Activated CD4-positive, CD25-positive, alpha-beta regulatory T cell treated with anti-CD3 and anti-CD28 coated beads, Interleukin-2, amount 50 U/mL, for 24 hours (primary cell): ENCODE measurements around the gene RTP2.
A peak's percentile ranks its signal among the peaks of the same experiment; 100 is the strongest.
"Not testable (repeated sequence)": the region's sequence is repeated elsewhere in the genome, so short reads cannot be mapped to it uniquely, and the experiment has no call there.

ENCODE experiments used
- ATAC-seq, 2 donors: fragments of 150-1000 bp; cut with Tn5 transposase; one replicate each; pipeline ENCODE4 v1.10.0; 2021; ENCODE audit warnings: mild to moderate bottlenecking in 1 of 2, moderate library complexity in 1 of 2

RTP2 gene

GRCh38 chr3:187709155-187709554, 6.8 kb upstream of the RTP2 start:
- ATAC-seq: no peak

GRCh38 chr3:187708696-187709095, 6.3 kb upstream of the RTP2 start:
- no peak for ATAC-seq

GRCh38 chr3:187706971-187707370, 4.6 kb upstream of the RTP2 start:
- no peak for ATAC-seq

- ATAC-seq: no peak
Observed at GRCh38 chr3:187705164-187705563, 2.8 kb upstream of the RTP2 start.

GRCh38 chr3:187700249-187700648, 2.1 kb downstream of the RTP2 start:
- no peak for ATAC-seq

- ATAC-seq: no peak
Observed at GRCh38 chr3:187698499-187699399, 3.6 kb downstream of the RTP2 start.

GRCh38 chr3:187696021-187696420, 6.3 kb downstream of the RTP2 start:
- ATAC-seq: no peak

- ATAC-seq: no peak
Observed at GRCh38 chr3:187695449-187695848, 6.9 kb downstream of the RTP2 start.

GRCh38 chr3:187694801-187695200, 7.6 kb downstream of the RTP2 start:
- ATAC-seq: no peak

GRCh38 chr3:187693431-187693830, 8.9 kb downstream of the RTP2 start:
- ATAC-seq: no peak

GRCh38 chr3:187689984-187690383, 12.4 kb downstream of the RTP2 start:
- ATAC-seq: no peak

GRCh38 chr3:187686621-187687273, 15.6 kb downstream of the RTP2 start:
- no peak for ATAC-seq

GRCh38 chr3:187685948-187686347, 16.4 kb downstream of the RTP2 start:
- no peak for ATAC-seq

- ATAC-seq: peak; percentile 48 to 49
Observed at GRCh38 chr3:187684880-187685279, 17.5 kb downstream of the RTP2 start.

- peak in 1 of 2 donors; percentile 51 for ATAC-seq
Observed at GRCh38 chr3:187684444-187684843, 17.9 kb downstream of the RTP2 start.

- ATAC-seq: not testable (repeated sequence)
Observed at GRCh38 chr3:187681756-187682155, 20.6 kb downstream of the RTP2 start.

GRCh38 chr3:187679638-187680396, 22.5 kb downstream of the RTP2 start:
- ATAC-seq: peak in 1 of 2 donors; percentile 49

GRCh38 chr3:187678726-187679268, 23.6 kb downstream of the RTP2 start:
- ATAC-seq: no peak

GRCh38 chr3:187677604-187678003, 24.8 kb downstream of the RTP2 start:
- ATAC-seq: no peak

- ATAC-seq: no peak
Observed at GRCh38 chr3:187673012-187673411, 29.3 kb downstream of the RTP2 start.

- ATAC-seq: no peak
Observed at GRCh38 chr3:187669675-187670504, 32.5 kb downstream of the RTP2 start, which contains the start of gene SST. TSS of gene SST (minus strand) at chr3:187670394. CDS start at chr3:187670291, 103 bp downstream.

GRCh38 chr3:187667526-187667925, 34.8 kb downstream of the RTP2 start:
- no peak for ATAC-seq
